K562 (cell line): ENCODE data around the gene ZNF628. TPM values are rescaled to one million over a fixed set of nuclear protein-coding genes. Genes with fewer than 3 reads are reported as not detected.

Source experiments
- ATAC-seq: fragments of 200-7000 bp; cut with Tn5 transposase; 3 replicates; pipeline ENCODE4 v1.9.1; 2020; ENCODE audit warnings: moderate library complexity
- BruUV-seq: library from RNA; stranded (reverse); fragments of 400-500 nt; replicated peaks from 2 replicates; lab custom pipeline; 2021; lab: Mats Ljungman, UMichigan
- CTCF ChIA-PET: fragments of 300-600 bp; formaldehyde crosslinking; extraction: SDS; loops from one replicate; lab custom pipeline; 2021; ENCODE audit warnings: low intra/inter-chr PET ratio; lab: Yijun Ruan, JAX
- POLR2A ChIA-PET: fragments of 300-600, 350-650 bp; sonication (Branson Sonifier 250); formaldehyde crosslinking; extraction: SDS; loops from one replicate; lab custom pipeline; 2021; ENCODE audit warnings: antibody characterized with exemption, inconsistent platforms; lab: Yijun Ruan, JAX
- DNase-seq, 4 experiments: peaks; one replicate each; pipeline versions ENCODE4 v3.0.0 to v3.0.0-alpha.2; 2011 to 2018; ENCODE audit warnings: low spot score in 3 of 4, mixed read lengths in 3 of 4; ENCODE audit errors: extremely low read depth in 1 of 4
- FAIRE-seq: peaks from 2 replicates; lab custom pipeline; 2011; peaks lifted over from hg19 to GRCh38; lab: Jason Lieb, UNC
- H2AFZ ChIP-seq: 2 replicates; pipeline ENCODE4 v1.6.0; 2011; ENCODE audit warnings: low read depth, low read length, control low read depth, inconsistent platforms
- H3K27ac ChIP-seq: fragments of 200-600 bp; 3 replicates; pipeline ENCODE4 v1.8.0; 2011; ENCODE audit warnings: low read depth, mild to moderate bottlenecking, control low read depth, inconsistent platforms, low read length, moderate library complexity, mixed read lengths; ENCODE audit errors: extremely low read depth
- H3K27me3 ChIP-seq, 2 experiments: fragments of 300-600 bp in 1 of 2; 2 replicates in 1 of 2; 3 replicates in 1 of 2; pipeline versions ENCODE4 v1.6.0 to v1.8.0; 2011; ENCODE audit warnings: inconsistent platforms in 2 of 2, low read length in 2 of 2, mild to moderate bottlenecking in 1 of 2, mixed read lengths in 1 of 2, moderate library complexity in 1 of 2; ENCODE audit not compliant: control insufficient read depth in 2 of 2, insufficient read depth in 2 of 2
- H3K36me3 ChIP-seq: fragments of 300-600 bp; 3 replicates; pipeline ENCODE4 v1.8.0; 2011; ENCODE audit warnings: mild to moderate bottlenecking, low read length, inconsistent platforms; ENCODE audit not compliant: control insufficient read depth, insufficient read depth
- H3K4me1 ChIP-seq, 2 experiments: fragments of 200-600 bp in 1 of 2; replicated peaks in 1 of 2; 2 replicates in 1 of 2; 3 replicates in 1 of 2; pipeline versions ENCODE4 v1.5.1 to v1.8.0; 2011; ENCODE audit warnings: inconsistent platforms in 2 of 2, low read length in 2 of 2, mild to moderate bottlenecking in 1 of 2, mixed read lengths in 1 of 2, moderate library complexity in 1 of 2; ENCODE audit not compliant: control insufficient read depth in 2 of 2, insufficient read depth in 2 of 2
- H3K4me2 ChIP-seq: 2 replicates; pipeline ENCODE4 v1.6.1; 2011; ENCODE audit warnings: low read length, control low read depth, inconsistent platforms, mixed read lengths; ENCODE audit not compliant: insufficient read depth
- H3K4me3 ChIP-seq: fragments of 200-600 bp; sonication (generic), shearing (Covaris generic); 2 replicates; pipeline ENCODE4 v1.5.1; 2016; ENCODE audit warnings: control low read depth, inconsistent platforms
- H3K79me2 ChIP-seq: fragments of 200-600 bp; 3 replicates; pipeline ENCODE4 v1.8.0; 2011; ENCODE audit warnings: low read length, inconsistent platforms; ENCODE audit not compliant: control insufficient read depth, insufficient read depth
- H3K9ac ChIP-seq, 2 experiments: 2 replicates each; pipeline versions ENCODE4 v1.6.0 to v1.6.1; 2011; ENCODE audit warnings: low read depth in 2 of 2, low read length in 2 of 2, control low read depth in 1 of 2, inconsistent platforms in 1 of 2, mild to moderate bottlenecking in 1 of 2, mixed read lengths in 1 of 2; ENCODE audit not compliant: insufficient read depth in 1 of 2
- H3K9me1 ChIP-seq: one replicate; pipeline ENCODE4 v1.6.0; 2011; ENCODE audit warnings: inconsistent platforms, mild to moderate bottlenecking, low read length, moderate library complexity; ENCODE audit not compliant: control insufficient read depth, insufficient read depth
- H3K9me3 ChIP-seq: replicated peaks from 2 replicates; pipeline ENCODE4 v1.5.1; 2011; ENCODE audit warnings: low read depth, low read length, inconsistent platforms; ENCODE audit not compliant: control insufficient read depth, insufficient read depth
- H4K20me1 ChIP-seq: replicated peaks from 2 replicates; pipeline ENCODE4 v1.6.1; 2011; ENCODE audit warnings: low read length, inconsistent platforms, mixed read lengths; ENCODE audit not compliant: control insufficient read depth, insufficient read depth
- ARID1B ChIP-seq: fragments of 450-650 bp; IDR thresholded peaks from 2 replicates; pipeline ENCODE4 v1.6.1; 2016; ENCODE audit warnings: antibody characterized with exemption, mild to moderate bottlenecking, inconsistent platforms
- ATF1 ChIP-seq, 2 experiments: fragments of 450-650 bp in 1 of 2; IDR thresholded peaks; 2 replicates each; pipeline ENCODE4 v1.6.1; 2016; ENCODE audit warnings: missing compliant biosample characterization in 1 of 2, missing genetic modification characterization in 1 of 2
- CTBP1 ChIP-seq: fragments of 450-650 bp; IDR thresholded peaks from 2 replicates; pipeline ENCODE4 v1.6.1; 2016; ENCODE audit warnings: borderline replicate concordance
- ESRRA ChIP-seq: fragments of 450-650 bp; IDR thresholded peaks from 2 replicates; pipeline ENCODE4 v1.6.1; 2014; ENCODE audit warnings: low read depth, mild to moderate bottlenecking, moderate library complexity, borderline replicate concordance
- FOSL1 ChIP-seq: fragments of 200-800 bp; sonication (Bioruptor generic); conservative IDR thresholded peaks from 2 replicates; pipeline ENCODE4 v1.6.1; 2016; ENCODE audit warnings: missing genetic modification characterization, missing compliant biosample characterization
- GATA2 ChIP-seq: sonication (generic); formaldehyde crosslinking; IDR thresholded peaks from 2 replicates; pipeline ENCODE4 v1.4.0; 2020; ENCODE audit warnings: mild to moderate bottlenecking, missing genetic modification reagents
- JUND ChIP-seq, 2 experiments: IDR thresholded peaks; 2 replicates in 1 of 2; 3 replicates in 1 of 2; pipeline ENCODE4 v1.6.1; 2011; ENCODE audit warnings: borderline replicate concordance in 2 of 2, low read depth in 2 of 2, low read length in 2 of 2, improper control_type of control experiment in 1 of 2, missing biosample characterization in 1 of 2, missing genetic modification characterization in 1 of 2, missing genetic modification reagents in 1 of 2
- SMARCA4 ChIP-seq: fragments of 450-650 bp; IDR thresholded peaks from 2 replicates; pipeline ENCODE4 v1.6.1; 2016
- SMARCE1 ChIP-seq: fragments of 450-650 bp; IDR thresholded peaks from 2 replicates; pipeline ENCODE4 v1.7.1; 2016; ENCODE audit warnings: mild to moderate bottlenecking
- TFAP4 ChIP-seq: sonication (generic); formaldehyde crosslinking; IDR thresholded peaks from 2 replicates; pipeline ENCODE4 v1.8.0; 2022; ENCODE audit warnings: missing genetic modification reagents, mild to moderate bottlenecking, moderate library complexity, borderline replicate concordance
- ZNF518B ChIP-seq: fragments of 250-450 bp; sonication (Bioruptor Pico); IDR thresholded peaks from 2 replicates; pipeline ENCODE4 v1.5.0; 2021; ENCODE audit warnings: mild to moderate bottlenecking, moderate library complexity
- WGBS: fragments of 100-300 bp; shearing (Covaris generic); methylation state at CpG from one replicate; pipeline ENCODE4 v1.1.6; 2016; ENCODE audit warnings: low coverage, mixed read lengths; ENCODE audit not compliant: insufficient coverage; ENCODE audit errors: missing lambda C conversion rate; 5-methylcytosine and 5-hydroxymethylcytosine counted together
- in situ Hi-C: fragments of 300-500 bp; cut with MboI; formaldehyde crosslinking; loops from 4 replicates; pipeline ENCODE4 v1.15.0; 2018; ENCODE audit warnings: inconsistent platforms, mixed read lengths
- intact Hi-C: fragments of 100-400 bp; cut with micrococcal nuclease; formaldehyde crosslinking; loops from 2 replicates; pipeline ENCODE4 v1.14.2; 2022
- polyA plus RNA-seq, 8 experiments: library from polyadenylated mRNA; depleted of rRNA in 4 of 8; stranded (reverse) in 5 of 8; unstranded in 3 of 8; fragments of >200 nt; fragmentation: Nextera tagmentation in 2 of 8; fragmentation: Illumina TruSeq in 1 of 8; extraction: Ambion mirVana in 2 of 8; extraction: Trizol in 1 of 8; gene quantifications; 2 replicates each; pipeline versions ENCODE4 v1.2.1 to v1.2.3, GENCODE V29; 2011 to 2014; ENCODE audit warnings: inconsistent platforms in 1 of 8, missing spikeins in 1 of 8
- total RNA-seq, 7 experiments: library from RNA; depleted of rRNA in 6 of 7; stranded (reverse); fragments of >200 nt in 6 of 7; fragmentation: Illumina TruSeq in 2 of 7; extraction: Trizol in 2 of 7; gene quantifications; 2 replicates each; pipeline versions ENCODE4 v1.2.1 to v1.2.3, GENCODE V29; 2011 to 2021; ENCODE audit warnings: low replicate concordance in 1 of 7
- TF ChIP-seq, protein P1 (sequence below): sonication (generic); formaldehyde crosslinking; IDR thresholded peaks from 2 replicates; pipeline ENCODE4 v1.8.1; 2023; ENCODE audit warnings: mild to moderate bottlenecking, missing genetic modification reagents

Gene ZNF628
- total and polyA plus RNA-seq, 9 of the 15 experiments (the other 6 are each of a cell fraction or from before 2014, with no cell fraction given): 0.13 to 13.6 (median 2.2) TPM; not detected in 3

- no peaks in the 10 kb centered on the region for H3K27me3 ChIP-seq
- ChIA-PET POLR2A (interaction anchor here (0.6 kb wide), 1 partner anchor 14 kb away, joined by 3 read pairs; no protein-coding TSS in a partner anchor), CTCF (no interaction called here)
- peak; percentile 60; the same call in 1 of the 2 replicates for TF ChIP-seq GATA2 (CRISPR knock-in tag)
- TF ChIP-seq SMARCA4: peak; percentile 21; the same call in 1 of the 2 replicates
- TF ChIP-seq ARID1B: peak; percentile 38
- TF ChIP-seq SMARCE1: peak; percentile 35; the same call in 1 of the 2 replicates
- TF ChIP-seq, protein P1, sequence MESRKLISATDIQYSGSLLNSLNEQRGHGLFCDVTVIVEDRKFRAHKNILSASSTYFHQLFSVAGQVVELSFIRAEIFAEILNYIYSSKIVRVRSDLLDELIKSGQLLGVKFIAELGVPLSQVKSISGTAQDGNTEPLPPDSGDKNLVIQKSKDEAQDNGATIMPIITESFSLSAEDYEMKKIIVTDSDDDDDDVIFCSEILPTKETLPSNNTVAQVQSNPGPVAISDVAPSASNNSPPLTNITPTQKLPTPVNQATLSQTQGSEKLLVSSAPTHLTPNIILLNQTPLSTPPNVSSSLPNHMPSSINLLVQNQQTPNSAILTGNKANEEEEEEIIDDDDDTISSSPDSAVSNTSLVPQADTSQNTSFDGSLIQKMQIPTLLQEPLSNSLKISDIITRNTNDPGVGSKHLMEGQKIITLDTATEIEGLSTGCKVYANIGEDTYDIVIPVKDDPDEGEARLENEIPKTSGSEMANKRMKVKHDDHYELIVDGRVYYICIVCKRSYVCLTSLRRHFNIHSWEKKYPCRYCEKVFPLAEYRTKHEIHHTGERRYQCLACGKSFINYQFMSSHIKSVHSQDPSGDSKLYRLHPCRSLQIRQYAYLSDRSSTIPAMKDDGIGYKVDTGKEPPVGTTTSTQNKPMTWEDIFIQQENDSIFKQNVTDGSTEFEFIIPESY (CRISPR knock-in tag): 0 out of 2 replicates have a peak, but pooled peaks have one; percentile 25
- TF ChIP-seq ESRRA: no peak
- TF ChIP-seq TFAP4 (CRISPR knock-in tag): peak; percentile 48; the same call in 1 of the 2 replicates
- 0 out of 2 replicates have a peak, but pooled peaks have one; percentile 43 for TF ChIP-seq FOSL1
- peak; percentile 68 for TF ChIP-seq JUND (IDR thresholded peaks at IDR 0.05; ENCODE audit: borderline replicate concordance, low read depth, low read length)
- 0 out of 3 replicates have a peak, but pooled peaks have one; percentile 13 for TF ChIP-seq JUND (tag; IDR thresholded peaks at IDR 0.05; ENCODE audit: borderline replicate concordance, low read depth, low read length)
- TF ChIP-seq ZNF518B (CRISPR knock-in tag): no peak
- no peak for TF ChIP-seq ATF1 (CRISPR knock-in tag; IDR thresholded peaks at IDR 0.05)
- no peak for TF ChIP-seq ATF1 (tag; IDR thresholded peaks at IDR 0.05)
- TF ChIP-seq CTBP1: 0 out of 2 replicates have a peak, but pooled peaks have one; percentile 15
- TF ChIP-seq, all 486 proteins: peak for 9
- no peak overlapping the region for H2AFZ ChIP-seq
- peak overlapping the region in 1 of 2 experiments; percentile 53; a peak in 2 of 4 replicates for H3K9ac ChIP-seq
- intact Hi-C loops: loop anchor here (2.0 kb wide), 1 partner anchor 39 kb away; no protein-coding TSS in a partner anchor
- H3K4me3 ChIP-seq: no peak overlapping the region
- H4K20me1 ChIP-seq: no peaks in the 10 kb centered on the region
- no TSS peak for BruUV-seq
- DNase-seq (no peak), FAIRE-seq (no peak), ATAC-seq (no peak)
- peaks cover 11% of the 10 kb centered on the region for H3K79me2 ChIP-seq
- H3K9me1 ChIP-seq: no peaks in the 10 kb centered on the region
- peaks cover 27 to 73% of the 10 kb centered on the region in 2 experiments; a peak in 4 of 5 replicates for H3K4me1 ChIP-seq
- H3K27ac ChIP-seq: no peak overlapping the region
- no peak overlapping the region for H3K4me2 ChIP-seq
- 82% methylated on average over 11 of the region's 11 CpGs for WGBS
- no peaks in the 10 kb centered on the region for H3K9me3 ChIP-seq
- H3K36me3 ChIP-seq: no peaks in the 10 kb centered on the region
- in situ Hi-C loops: no loop called here
Observed at GRCh38 chr19:55465460-55466240, 10.8 kb upstream of the ZNF628 start.
